Measurements from ENCODE around the gene F12. TPM values are rescaled to one million over a fixed set of nuclear protein-coding genes. Genes with fewer than 3 reads are reported as not detected.

Gene F12
- total RNA-seq, 4 donors from 2014 or later = 0.27 to 0.89 TPM; not detected in 2

DNA sequence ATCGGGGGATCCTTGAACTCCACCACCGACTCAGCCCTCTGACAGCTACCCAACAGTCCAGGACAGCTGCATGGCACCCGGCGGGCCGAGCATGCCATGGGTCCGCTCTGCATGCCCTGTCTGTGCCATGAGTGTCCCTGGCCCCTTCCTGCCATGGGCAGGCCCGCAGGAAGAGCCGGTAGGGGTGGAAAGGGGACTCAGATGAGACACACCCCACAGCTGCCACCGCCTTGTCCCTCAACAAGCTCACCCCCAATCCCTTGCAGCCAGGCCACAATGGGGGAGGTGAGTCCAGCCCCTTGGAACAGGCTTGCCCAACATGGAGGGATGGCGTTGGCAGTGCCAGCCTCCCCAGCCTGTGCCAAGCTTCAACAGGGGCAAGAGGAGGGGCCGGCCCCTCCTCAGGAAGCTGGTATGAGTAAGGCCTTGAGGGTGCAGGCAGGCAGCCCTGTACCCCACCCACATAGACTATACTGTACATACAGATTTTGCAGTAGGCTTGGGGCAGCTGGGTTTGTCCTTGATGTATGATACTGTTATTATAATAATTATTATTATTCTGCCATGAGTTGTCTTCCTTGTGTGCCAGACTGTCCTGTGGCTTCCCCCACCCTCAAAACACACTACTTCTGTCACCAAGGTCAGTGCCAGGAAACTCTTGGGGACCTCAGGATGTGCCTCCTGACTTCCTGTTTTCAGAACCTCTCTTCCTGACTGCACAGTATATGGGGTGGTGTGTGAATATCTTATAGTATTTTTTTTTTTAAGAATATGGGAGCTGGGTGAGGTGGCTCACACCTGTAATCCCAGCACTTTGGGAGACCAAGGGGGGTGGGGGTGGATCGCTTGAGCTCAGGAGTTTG lies 37.1 kb downstream of the F12 start:
- 20% methylated on average over 1 of the region's 12 CpGs; no CpG with 5 or more reads in 1 of the 2 donors for WGBS, 2 donors (ENCODE audit: low coverage in 1 of 2)
- no peak for ATAC-seq
- H3K4me1 ChIP-seq = peaks cover 0 to 49% (median 7%) of the 10 kb centered on the region in 3 donors
- no peaks in the 10 kb centered on the region for H3K9me3 ChIP-seq
- H3K27ac ChIP-seq = no peak overlapping the region
- peaks cover 0 to 10% of the 10 kb centered on the region in 2 donors for H3K36me3 ChIP-seq
- H3K27me3 ChIP-seq = peaks cover 7% of the 10 kb centered on the region
- no peak for TF ChIP-seq POLR2AphosphoS5 (IDR thresholded peaks at IDR 0.05)
- no peak for TF ChIP-seq EP300 (IDR thresholded peaks at IDR 0.05)
- no peak for TF ChIP-seq POLR2A (IDR thresholded peaks at IDR 0.05)
- TF ChIP-seq CTCF (IDR thresholded peaks at IDR 0.05) = no peak
- no peak overlapping the region for H3K4me3 ChIP-seq

DNA sequence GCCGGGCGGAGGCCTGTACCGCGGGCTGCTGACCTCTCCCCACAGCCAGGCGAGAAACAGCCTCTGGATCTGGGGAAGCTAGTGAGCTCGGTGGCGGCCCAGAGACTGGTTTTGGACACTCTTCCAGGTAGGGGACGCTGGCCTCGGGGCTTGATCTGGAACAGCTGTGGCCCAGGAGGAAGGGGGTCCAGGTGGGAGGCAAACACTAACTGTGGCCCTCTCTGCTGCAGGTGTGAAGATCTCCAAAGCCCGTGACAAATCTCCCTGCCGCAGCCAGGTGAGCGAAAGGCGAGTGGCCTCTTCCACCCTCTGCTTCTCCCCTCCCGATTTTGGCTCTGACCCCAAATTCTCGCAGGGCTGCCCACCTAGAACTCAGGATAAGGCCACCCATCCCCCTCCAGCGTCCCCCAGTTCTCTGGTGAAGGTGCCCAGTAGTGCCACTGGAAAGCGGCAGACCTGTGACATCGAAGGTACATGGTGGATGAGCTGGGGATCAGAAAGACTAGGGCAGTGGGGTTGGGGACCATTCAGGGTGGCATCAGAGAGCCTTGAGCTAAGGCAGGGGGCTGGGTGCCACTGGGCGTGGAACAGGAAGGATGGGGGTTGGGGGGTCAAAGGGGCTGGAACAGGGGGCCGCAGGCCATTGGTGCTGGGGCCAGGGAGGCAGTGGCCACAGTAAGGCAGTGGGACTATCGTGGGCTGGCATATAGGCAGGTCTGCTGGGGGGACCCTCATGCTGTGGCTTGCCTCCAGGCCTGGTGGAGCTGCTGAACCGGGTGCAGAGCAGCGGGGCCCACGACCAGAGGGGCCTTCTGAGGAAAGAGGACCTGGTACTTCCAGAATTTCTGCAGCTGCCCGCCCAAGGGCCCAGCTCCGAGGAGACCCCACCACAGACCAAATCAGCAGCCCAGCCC lies 38.0 kb downstream of the F12 start:
- Histone ChIP-seq H3K27ac (peak overlapping the region in 3 of 4 donors; percentile 53 to 76 (median 64)), H3K36me3 (peaks cover 0 to 10% of the 10 kb centered on the region in 2 donors), H3K27me3 (peaks cover 7% of the 10 kb centered on the region), H3K4me1 (peaks cover 0 to 57% (median 11%) of the 10 kb centered on the region in 3 donors), H3K9me3 (no peaks in the 10 kb centered on the region), H3K4me3 (peak overlapping the region; percentile 34 to 49)
- WGBS, 2 donors (ENCODE audit: low coverage in 1 of 2) = 81% methylated on average over 5 of the region's 26 CpGs; no CpG with 5 or more reads in 1 of the 2 donors
- no peak for TF ChIP-seq CTCF (IDR thresholded peaks at IDR 0.05)
- TF ChIP-seq POLR2A (IDR thresholded peaks at IDR 0.05) = peak in 1 of 2 donors; percentile 8
- no peak for ATAC-seq

GRCh38 chr5:177370488-177371119 lies 38.8 kb downstream of the F12 start:
- H3K27ac ChIP-seq = peak overlapping the region in 3 of 4 donors; percentile 53 to 76 (median 64)
- peaks cover 0 to 65% (median 17%) of the 10 kb centered on the region in 3 donors for H3K4me1 ChIP-seq
- peaks cover 7% of the 10 kb centered on the region for H3K27me3 ChIP-seq
- peaks cover 0 to 10% of the 10 kb centered on the region in 2 donors for H3K36me3 ChIP-seq
- 0 to 70% methylated on average over 2 to 3 of the region's 42 CpGs for WGBS, 2 donors (ENCODE audit: low coverage in 1 of 2)
- peak in 3 of 4 experiments; percentile 64 to 67 (median 65) for TF ChIP-seq CTCF (IDR thresholded peaks at IDR 0.05)
- no peak for TF ChIP-seq POLR2A (IDR thresholded peaks at IDR 0.05)
- no peak for TF ChIP-seq EP300 (IDR thresholded peaks at IDR 0.05)
- no peak for TF ChIP-seq POLR2AphosphoS5 (IDR thresholded peaks at IDR 0.05)
- peak overlapping the region; percentile 34 to 49 for H3K4me3 ChIP-seq
- peak; percentile 61 for ATAC-seq
- H3K9me3 ChIP-seq = no peaks in the 10 kb centered on the region

- peaks cover 1% of the 10 kb centered on the region for H3K27me3 ChIP-seq
- no peaks in the 10 kb centered on the region for H3K9me3 ChIP-seq
- H3K27ac ChIP-seq = peak overlapping the region in 3 of 4 donors; percentile 53 to 76 (median 59)
- ATAC-seq = no peak
- H3K4me3 ChIP-seq = no peak overlapping the region
- WGBS, 2 donors (ENCODE audit: low coverage in 1 of 2) = 42 to 43% methylated on average over 4 to 7 of the region's 11 CpGs
- TF ChIP-seq CTCF (IDR thresholded peaks at IDR 0.05) = no peak
- TF ChIP-seq EP300 (IDR thresholded peaks at IDR 0.05) = no peak
- no peak for TF ChIP-seq POLR2A (IDR thresholded peaks at IDR 0.05)
- no peak for TF ChIP-seq POLR2AphosphoS5 (IDR thresholded peaks at IDR 0.05)
- peaks cover 0 to 71% (median 17%) of the 10 kb centered on the region in 3 donors for H3K4me1 ChIP-seq
- peaks cover 0 to 10% of the 10 kb centered on the region in 2 donors for H3K36me3 ChIP-seq
Measured at GRCh38 chr5:177369645-177370440, 39.5 kb downstream of the F12 start.

Measured in gastroesophageal sphincter (tissue), 4 donors.